Type B pancreatic cell (in vitro differentiated cells): Measurements from ENCODE around the gene CBARP. TPM values are rescaled to one million over a fixed set of nuclear protein-coding genes. Genes with fewer than 3 reads are reported as not detected.
A peak's percentile ranks its signal among the peaks of the same experiment; 100 is the strongest.

Source experiments
- DNase-seq: peaks from one replicate; pipeline ENCODE4 v3.0.0; 2021; ENCODE audit warnings: mixed read lengths; ENCODE audit not compliant: unreplicated experiment; ENCODE audit errors: extremely low spot score
- H3K27ac Mint-ChIP-seq: 2 replicates; pipeline ENCODE4 v1.8.0; 2021; ENCODE audit warnings: mild to moderate bottlenecking, mixed read lengths
- H3K27me3 Mint-ChIP-seq: 2 replicates; pipeline ENCODE4 v1.8.0; 2021; ENCODE audit warnings: mixed read lengths
- H3K36me3 Mint-ChIP-seq: 2 replicates; pipeline ENCODE4 v1.8.0; 2021; ENCODE audit warnings: mixed read lengths
- H3K4me1 Mint-ChIP-seq: one replicate; pipeline ENCODE4 v1.8.0; 2021; ENCODE audit warnings: mixed read lengths; ENCODE audit not compliant: unreplicated experiment
- H3K4me3 Mint-ChIP-seq: 2 replicates; pipeline ENCODE4 v1.8.0; 2021; ENCODE audit warnings: mild to moderate bottlenecking, mixed read lengths
- H3K9me3 Mint-ChIP-seq: 2 replicates; pipeline ENCODE4 v1.8.0; 2021; ENCODE audit warnings: mixed read lengths
- CTCF ChIP-seq: fragments of 200-600 bp; sonication (generic); conservative IDR thresholded peaks from 2 replicates; pipeline ENCODE4 v1.5.0; 2021; ENCODE audit warnings: antibody characterized with exemption, mild to moderate bottlenecking
- total RNA-seq: library from RNA; stranded (reverse); gene quantifications from 2 replicates; pipeline ENCODE4 v1.2.1, GENCODE V29; 2021; ENCODE audit warnings: low replicate concordance

Gene CBARP
- total RNA-seq, 1 donor from 2014 or later: 10.8 TPM

DNA sequence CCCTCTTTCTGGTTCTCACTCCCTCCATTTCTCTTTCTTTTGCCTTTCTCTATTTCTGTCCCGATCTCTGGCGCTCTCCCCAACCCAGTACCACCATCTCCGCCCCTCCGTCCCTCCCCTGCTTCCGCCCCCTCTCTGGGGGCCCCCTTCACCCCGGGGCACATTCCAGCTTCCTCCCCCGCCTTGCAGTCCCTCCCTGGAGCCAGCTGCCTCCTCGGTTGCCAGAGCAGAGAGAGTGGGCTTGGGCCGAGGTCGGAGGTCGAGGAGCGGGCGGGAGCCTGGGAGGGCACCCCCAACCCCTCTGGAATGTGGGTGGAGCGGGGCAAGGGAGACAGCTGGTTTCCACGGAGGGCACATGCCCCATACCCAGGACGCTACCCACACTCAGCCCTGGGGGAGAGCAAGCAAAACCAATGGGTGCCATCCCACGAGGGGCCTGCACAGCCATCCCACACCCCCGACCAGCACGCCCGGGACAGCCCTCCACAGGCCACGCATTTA lies 24.9 kb upstream of the CBARP start:
- no peak for TF ChIP-seq CTCF
- Mint-ChIP-seq H3K27ac (peak overlapping the region; percentile 97), H3K27me3 (peaks cover 3% of the 10 kb centered on the region), H3K4me1 (peaks cover 39% of the 10 kb centered on the region), H3K4me3 (peak overlapping the region; percentile 73), H3K9me3 (no peaks in the 10 kb centered on the region), H3K36me3 (peaks cover under 1% of the 10 kb centered on the region)
- no peak for DNase-seq

DNA sequence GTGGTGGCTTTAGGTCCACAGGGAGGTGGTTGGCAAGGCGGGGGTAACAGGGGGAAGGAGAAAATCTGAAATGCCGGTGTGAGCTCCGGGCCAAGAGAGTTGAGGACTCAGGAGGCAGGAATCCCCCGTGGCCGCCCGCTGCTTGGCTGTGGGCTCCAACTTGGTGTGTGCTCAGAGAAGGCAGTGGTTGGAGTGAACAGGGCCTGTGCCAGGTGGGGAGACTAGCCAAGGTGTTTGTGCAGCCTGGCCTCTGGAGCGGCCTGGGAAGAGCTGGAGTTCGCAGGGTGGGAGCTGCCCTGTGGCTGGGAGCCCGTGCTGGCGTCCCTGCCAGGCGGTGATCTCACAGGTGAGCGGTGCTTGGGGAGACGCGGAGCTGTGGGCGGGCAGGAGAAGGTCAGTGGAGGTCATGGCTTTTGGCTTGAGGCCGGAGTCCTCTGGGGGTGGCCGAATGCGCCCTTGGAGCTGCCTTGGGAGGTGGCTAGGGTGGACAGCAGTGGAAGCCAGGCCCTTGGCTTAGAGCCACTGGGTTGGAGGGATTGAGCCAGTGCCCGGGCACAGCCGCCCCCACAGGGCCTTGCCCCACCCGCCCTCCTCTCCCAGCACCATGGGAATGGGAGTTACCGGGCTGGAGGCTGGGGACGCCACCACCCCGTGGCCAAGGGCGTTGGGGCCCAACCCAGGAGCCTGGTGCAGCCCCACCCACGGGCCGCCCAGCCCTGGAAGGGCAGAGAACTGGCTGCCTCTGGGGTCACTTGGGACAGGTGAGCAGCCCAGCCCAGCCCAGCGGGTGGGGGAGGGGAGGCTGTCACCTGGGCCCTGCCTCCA lies 24.2 kb upstream of the CBARP start:
- Mint-ChIP-seq H3K27ac (peak overlapping the region; percentile 97), H3K4me1 (peaks cover 41% of the 10 kb centered on the region), H3K27me3 (no peaks in the 10 kb centered on the region), H3K36me3 (peaks cover 5% of the 10 kb centered on the region), H3K9me3 (no peaks in the 10 kb centered on the region), H3K4me3 (peak overlapping the region; percentile 88)
- TF ChIP-seq CTCF: no peak
- no peak for DNase-seq

- no peaks in the 10 kb centered on the region for H3K9me3 Mint-ChIP-seq
- TF ChIP-seq CTCF: peak; percentile 60
- peak overlapping the region; percentile 97 for H3K27ac Mint-ChIP-seq
- H3K4me3 Mint-ChIP-seq: peak overlapping the region; percentile 88
- H3K36me3 Mint-ChIP-seq: peaks cover 5% of the 10 kb centered on the region
- no peak for DNase-seq
- H3K27me3 Mint-ChIP-seq: no peaks in the 10 kb centered on the region
- H3K4me1 Mint-ChIP-seq: peaks cover 41% of the 10 kb centered on the region
These were observed 23.7 kb upstream of the CBARP start for GRCh38 chr19:1261538-1261797.

GRCh38 chr19:1260749-1261537 lies 23.1 kb upstream of the CBARP start:
- peaks cover 5% of the 10 kb centered on the region for H3K36me3 Mint-ChIP-seq
- peak overlapping the region; percentile 88 for H3K4me3 Mint-ChIP-seq
- DNase-seq: peak; percentile 98
- peaks cover 41% of the 10 kb centered on the region for H3K4me1 Mint-ChIP-seq
- H3K27ac Mint-ChIP-seq: peak overlapping the region; percentile 97
- TF ChIP-seq CTCF: no peak
- no peaks in the 10 kb centered on the region for H3K27me3 Mint-ChIP-seq
- no peaks in the 10 kb centered on the region for H3K9me3 Mint-ChIP-seq

DNA sequence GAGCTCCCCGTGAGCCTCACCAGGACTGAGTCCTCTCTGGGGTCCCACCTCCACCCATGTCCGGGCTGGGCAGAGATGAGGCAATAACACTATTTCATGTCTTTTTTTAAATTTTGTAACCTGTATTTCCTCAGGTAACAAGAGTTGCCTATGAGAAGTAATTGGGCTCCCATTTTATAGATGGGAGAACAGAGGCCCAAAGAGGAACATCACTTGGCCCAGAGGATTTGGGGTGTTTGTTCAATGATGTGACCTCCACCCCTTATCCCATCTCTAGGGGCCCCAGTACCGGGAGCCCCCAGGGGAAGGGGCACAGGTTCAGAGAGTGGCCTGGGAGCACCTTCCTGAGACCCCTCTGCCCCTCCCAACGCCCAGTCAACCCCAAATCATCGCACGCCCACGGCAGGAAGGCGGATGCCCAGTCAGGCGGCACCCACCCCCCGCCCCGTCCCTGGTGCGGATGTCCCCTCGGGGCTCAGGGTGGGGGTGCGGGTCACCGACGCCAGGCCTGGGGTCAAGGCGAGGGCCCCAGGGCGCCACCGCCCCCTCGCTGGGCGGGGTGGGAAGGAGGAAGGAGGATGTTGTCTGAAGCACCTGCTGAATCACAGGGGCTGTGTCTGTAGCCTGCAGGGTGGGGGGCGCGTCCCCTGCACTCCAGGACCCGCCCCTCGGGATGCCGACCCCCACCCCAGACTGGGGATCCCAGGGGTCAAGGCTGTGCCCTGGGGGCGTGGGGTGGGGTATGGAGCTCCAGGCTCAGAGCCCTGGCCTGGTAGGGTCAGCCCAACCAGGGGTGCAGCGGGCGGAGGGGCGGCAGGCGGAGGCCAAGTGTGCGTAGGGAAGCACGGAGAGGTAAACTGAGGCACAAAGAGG lies 22.3 kb upstream of the CBARP start:
- peaks cover 5% of the 10 kb centered on the region for H3K36me3 Mint-ChIP-seq
- no peak for TF ChIP-seq CTCF
- no peak for DNase-seq
- peaks cover 37% of the 10 kb centered on the region for H3K4me1 Mint-ChIP-seq
- H3K27me3 Mint-ChIP-seq: no peaks in the 10 kb centered on the region
- H3K4me3 Mint-ChIP-seq: peak overlapping the region; percentile 74
- no peaks in the 10 kb centered on the region for H3K9me3 Mint-ChIP-seq
- H3K27ac Mint-ChIP-seq: peak overlapping the region; percentile 96
